Small intestine (tissue), 7 donors: ENCODE results near the gene DHX30. TPM values are rescaled to one million over a fixed set of nuclear protein-coding genes. Genes with fewer than 3 reads are reported as not detected.
A peak's percentile ranks its signal among the peaks of the same experiment; 100 is the strongest.

ENCODE experiments used
- DNase-seq, 2 donors: peaks; one replicate each; pipeline versions ENCODE4 v3.0.0 to v3.0.0-alpha.2; 2013
- FAIRE-seq: peaks from 2 replicates; lab custom pipeline; 2012; peaks lifted over from hg19 to GRCh38; lab: Jason Lieb, UNC
- H3K27ac ChIP-seq, 3 donors: one replicate each; pipeline ENCODE4 v1.5.1; 2013; ENCODE audit warnings: low read length in 2 of 3, mild to moderate bottlenecking in 2 of 3, control low read depth in 1 of 3, inconsistent platforms in 1 of 3, low read depth in 1 of 3, moderate library complexity in 1 of 3
- H3K27me3 ChIP-seq, 3 donors: one replicate each; pipeline ENCODE4 v1.6.1; 2013; ENCODE audit warnings: low read length in 3 of 3, inconsistent platforms in 1 of 3; ENCODE audit not compliant: control insufficient read depth in 3 of 3, insufficient read depth in 3 of 3
- H3K36me3 ChIP-seq, 3 donors: one replicate each; pipeline ENCODE4 v1.6.1; 2013; ENCODE audit warnings: low read length in 3 of 3, inconsistent platforms in 1 of 3, low read depth in 1 of 3, mild to moderate bottlenecking in 1 of 3, moderate library complexity in 1 of 3; ENCODE audit not compliant: control insufficient read depth in 3 of 3, insufficient read depth in 2 of 3
- H3K4me1 ChIP-seq, 3 donors: one replicate each; pipeline ENCODE4 v1.6.1; 2013; ENCODE audit warnings: low read length in 2 of 3, inconsistent platforms in 1 of 3, low read depth in 1 of 3, mild to moderate bottlenecking in 1 of 3, moderate library complexity in 1 of 3; ENCODE audit not compliant: control insufficient read depth in 3 of 3, insufficient read depth in 2 of 3
- H3K4me3 ChIP-seq, 3 donors: one replicate each; pipeline ENCODE4 v1.5.1; 2013; ENCODE audit warnings: low read length in 3 of 3, control low read depth in 1 of 3, inconsistent platforms in 1 of 3, low read depth in 1 of 3, mild to moderate bottlenecking in 1 of 3, moderate library complexity in 1 of 3
- H3K9me3 ChIP-seq, 2 donors: one replicate each; pipeline ENCODE4 v1.6.1; 2013; ENCODE audit warnings: low read depth in 1 of 2, low read length in 1 of 2; ENCODE audit not compliant: control insufficient read depth in 2 of 2, insufficient read depth in 1 of 2
- WGBS, 3 donors: extraction: QIAGEN DNeasy Blood & Tissue Kit; methylation state at CpG; one replicate each; pipeline ENCODE4 v1.1.7; 2013; 5-methylcytosine and 5-hydroxymethylcytosine counted together
- polyA plus RNA-seq, 4 donors: library from polyadenylated mRNA; stranded (reverse) in 3 of 4; unstranded in 1 of 4; fragments of 200-250 nt in 3 of 4; fragments of 120-200 nt in 1 of 4; gene quantifications; one replicate each; pipeline versions ENCODE4 v1.2.1 to v1.2.3, GENCODE V29; 2013
- donor health status: healthy with polysubstance abuse.
- donor health status: control.
- donor health status: control.
- donor health status: Bipolar disorder and iron deficiency.
- donor health status: healthy.

The DHX30 gene
- polyA plus RNA-seq, 4 donors = 27.7 to 38.9 (median 36.1) TPM

- Histone ChIP-seq H3K27me3 (no peaks in the 10 kb centered on the region), H3K27ac (no peak overlapping the region), H3K4me1 (no peaks in the 10 kb centered on the region), H3K9me3 (peaks cover 0 to 2% of the 10 kb centered on the region in 2 donors), H3K4me3 (no peak overlapping the region), H3K36me3 (peaks cover 4 to 40% (median 8%) of the 10 kb centered on the region in 3 donors)
- WGBS, 3 donors = 98 to 99% (median 99%) methylated on average over 8 of the region's 8 CpGs
- DNase-seq = no peak
- no peak for FAIRE-seq
Observed at GRCh38 chr3:47772047-47772446, 30.9 kb upstream of the DHX30 start.

DNA sequence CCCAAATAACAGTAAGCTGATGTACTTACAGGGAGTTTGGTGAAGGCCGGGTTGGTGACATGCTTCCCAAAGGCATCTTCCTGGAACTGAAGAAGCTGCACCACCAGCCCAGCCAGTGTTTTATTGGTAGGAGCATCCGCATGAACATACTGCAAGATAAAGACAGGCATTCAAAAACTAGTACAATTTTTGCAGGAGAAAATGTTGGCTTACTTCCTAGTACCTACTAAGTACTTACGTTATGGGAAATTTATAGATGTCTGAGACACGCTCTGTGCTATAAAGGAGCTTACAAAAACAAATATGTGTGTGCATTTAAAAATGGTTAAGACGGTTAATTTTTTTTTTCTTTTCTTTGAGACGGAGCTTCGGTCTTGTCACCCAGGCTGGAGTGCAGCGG, 30.1 kb upstream of the DHX30 start:
- Histone ChIP-seq H3K27ac (no peak overlapping the region), H3K4me3 (no peak overlapping the region), H3K4me1 (no peaks in the 10 kb centered on the region), H3K27me3 (no peaks in the 10 kb centered on the region), H3K36me3 (peaks cover 4 to 39% (median 8%) of the 10 kb centered on the region in 3 donors), H3K9me3 (peaks cover 0 to 2% of the 10 kb centered on the region in 2 donors)
- FAIRE-seq (no peak), DNase-seq (no peak)
- 83 to 86% (median 85%) methylated on average over 8 of the region's 8 CpGs for WGBS, 3 donors

DNA sequence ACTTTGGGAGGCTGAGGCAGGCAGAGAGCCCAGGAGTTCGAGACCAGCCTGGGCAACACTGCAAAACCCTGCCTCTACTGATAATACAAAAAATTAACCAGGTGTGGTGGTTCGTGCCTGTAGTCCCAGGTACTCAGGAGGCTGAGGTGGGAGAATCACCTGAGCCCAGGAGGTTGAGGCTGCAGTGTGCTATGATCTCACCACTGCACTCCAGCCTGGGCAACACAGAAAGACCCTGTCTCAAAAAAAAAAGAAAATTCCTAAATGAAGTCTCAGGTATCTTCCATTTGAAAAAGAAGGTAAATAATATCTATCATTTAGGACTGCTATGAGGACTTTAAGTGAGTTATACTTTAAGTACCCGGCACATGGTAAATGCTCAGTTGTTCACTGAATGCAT, 24.2 kb upstream of the DHX30 start:
- 77 to 85% (median 81%) methylated on average over 3 of the region's 3 CpGs for WGBS, 3 donors
- peaks cover 5 to 8% (median 7%) of the 10 kb centered on the region in 3 donors for H3K4me1 ChIP-seq
- H3K36me3 ChIP-seq = peaks cover 0 to 12% (median 0%) of the 10 kb centered on the region in 3 donors
- H3K4me3 ChIP-seq = no peak overlapping the region
- no peak overlapping the region for H3K27ac ChIP-seq
- H3K9me3 ChIP-seq = peaks cover 0 to 2% of the 10 kb centered on the region in 2 donors
- DNase-seq (no peak), FAIRE-seq (no peak)
- no peaks in the 10 kb centered on the region for H3K27me3 ChIP-seq

- DNase-seq (peak; percentile 56 to 81), FAIRE-seq (no peak)
- no peaks in the 10 kb centered on the region for H3K9me3 ChIP-seq
- 0 to 1% (median 0%) methylated on average over 26 to 54 of the region's 54 CpGs for WGBS, 3 donors
- H3K27ac ChIP-seq = peak overlapping the region; percentile 87 to 94 (median 94)
- H3K36me3 ChIP-seq = peaks cover 0 to 12% (median 0%) of the 10 kb centered on the region in 3 donors
- no peaks in the 10 kb centered on the region for H3K27me3 ChIP-seq
- peaks cover 5 to 8% (median 7%) of the 10 kb centered on the region in 3 donors for H3K4me1 ChIP-seq
- H3K4me3 ChIP-seq = peak overlapping the region; percentile 67 to 88 (median 73)
Observed at GRCh38 chr3:47780741-47781684, 21.9 kb upstream of the DHX30 start.

GRCh38 chr3:47781685-47782445, 21.1 kb upstream of the DHX30 start, which contains the start of gene SMARCC1:
SMARCC1 (minus strand) TSS chr3:47781893; CDS start chr3:47781797, 96 bp downstream.
- Histone ChIP-seq H3K9me3 (no peaks in the 10 kb centered on the region), H3K27ac (peak within 1 kb of the TSS; percentile 90 to 98 (median 94)), H3K27me3 (no peaks in the 10 kb centered on the region), H3K4me1 (peaks cover 5 to 8% (median 7%) of the 10 kb centered on the region in 3 donors), H3K36me3 (peaks cover 0 to 6% (median 0%) of the 10 kb centered on the region in 3 donors), H3K4me3 (peak within 1 kb of the TSS; percentile 72 to 88 (median 73))
- DNase-seq (peak; percentile 97 to 100), FAIRE-seq (no peak)
- WGBS, 3 donors = 0 to 1% (median 1%) methylated on average over 57 to 79 of the region's 79 CpGs

GRCh38 chr3:47782446-47783308, 20.3 kb upstream of the DHX30 start:
- peaks cover 5 to 8% (median 7%) of the 10 kb centered on the region in 3 donors for H3K4me1 ChIP-seq
- H3K27ac ChIP-seq = peak overlapping the region; percentile 90 to 98 (median 94)
- H3K9me3 ChIP-seq = no peaks in the 10 kb centered on the region
- peak in 1 of 2 donors; percentile 43 for DNase-seq
- no peaks in the 10 kb centered on the region for H3K27me3 ChIP-seq
- 37 to 54% (median 39%) methylated on average over 23 of the region's 23 CpGs for WGBS, 3 donors
- FAIRE-seq = no peak
- peak overlapping the region; percentile 61 to 88 (median 72) for H3K4me3 ChIP-seq
- H3K36me3 ChIP-seq = peaks cover 0 to 6% (median 0%) of the 10 kb centered on the region in 3 donors

DNA sequence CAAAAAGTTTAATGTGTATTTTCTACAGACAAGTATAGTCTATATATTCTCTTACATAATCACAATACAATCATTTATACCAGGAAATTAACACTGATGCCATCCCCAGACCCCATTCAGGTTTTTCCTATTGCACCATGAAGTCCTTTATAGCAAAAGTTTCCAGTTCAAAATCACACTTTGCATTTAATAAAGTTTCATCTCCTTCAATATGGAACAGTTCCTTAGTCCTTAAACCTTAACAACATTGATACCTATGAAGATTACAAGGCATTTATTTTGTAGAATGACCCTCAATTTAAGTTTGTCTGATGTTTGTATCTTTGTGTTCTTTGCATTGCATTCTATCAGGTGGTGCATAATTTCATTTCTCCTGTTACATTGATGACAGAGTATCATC, 19.3 kb upstream of the DHX30 start:
- Histone ChIP-seq H3K36me3 (peaks cover 0 to under 1% (median 0%) of the 10 kb centered on the region in 3 donors), H3K27me3 (no peaks in the 10 kb centered on the region), H3K27ac (no peak overlapping the region), H3K4me1 (peaks cover 5 to 8% (median 7%) of the 10 kb centered on the region in 3 donors), H3K4me3 (no peak overlapping the region), H3K9me3 (no peaks in the 10 kb centered on the region)
- FAIRE-seq (no peak), DNase-seq (no peak)
